ENCODE results near the gene TRPC4.

TRPC4 gene

DNA sequence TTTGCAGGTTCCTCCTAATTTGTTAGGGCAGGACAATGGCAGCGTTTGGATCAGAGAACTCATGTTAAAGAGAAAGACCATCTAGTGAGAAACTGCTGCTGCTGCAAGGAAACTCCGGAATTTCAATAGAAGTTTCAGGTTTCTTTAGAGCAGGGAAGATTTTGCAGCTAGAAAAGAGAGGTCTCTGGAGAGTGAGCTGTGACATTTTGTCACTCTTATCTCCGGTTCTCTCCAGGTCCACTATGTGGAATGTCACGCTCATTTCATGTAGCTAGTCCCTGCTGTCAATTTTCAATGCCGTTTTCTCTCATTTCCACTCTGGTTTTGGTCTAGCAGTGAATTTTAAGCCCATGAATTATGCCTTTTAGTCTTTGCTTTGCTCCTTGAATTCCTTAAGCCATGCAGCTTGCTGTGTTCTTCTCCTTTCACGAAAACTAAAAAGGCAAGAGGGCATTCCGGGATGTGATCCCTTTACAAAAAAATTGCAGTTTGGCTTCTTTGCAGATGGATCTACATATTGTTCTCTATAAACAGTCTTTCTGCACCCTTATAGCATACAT, 224.3 kb downstream of the TRPC4 start:
- TF ChIP-seq, protein P1, sequence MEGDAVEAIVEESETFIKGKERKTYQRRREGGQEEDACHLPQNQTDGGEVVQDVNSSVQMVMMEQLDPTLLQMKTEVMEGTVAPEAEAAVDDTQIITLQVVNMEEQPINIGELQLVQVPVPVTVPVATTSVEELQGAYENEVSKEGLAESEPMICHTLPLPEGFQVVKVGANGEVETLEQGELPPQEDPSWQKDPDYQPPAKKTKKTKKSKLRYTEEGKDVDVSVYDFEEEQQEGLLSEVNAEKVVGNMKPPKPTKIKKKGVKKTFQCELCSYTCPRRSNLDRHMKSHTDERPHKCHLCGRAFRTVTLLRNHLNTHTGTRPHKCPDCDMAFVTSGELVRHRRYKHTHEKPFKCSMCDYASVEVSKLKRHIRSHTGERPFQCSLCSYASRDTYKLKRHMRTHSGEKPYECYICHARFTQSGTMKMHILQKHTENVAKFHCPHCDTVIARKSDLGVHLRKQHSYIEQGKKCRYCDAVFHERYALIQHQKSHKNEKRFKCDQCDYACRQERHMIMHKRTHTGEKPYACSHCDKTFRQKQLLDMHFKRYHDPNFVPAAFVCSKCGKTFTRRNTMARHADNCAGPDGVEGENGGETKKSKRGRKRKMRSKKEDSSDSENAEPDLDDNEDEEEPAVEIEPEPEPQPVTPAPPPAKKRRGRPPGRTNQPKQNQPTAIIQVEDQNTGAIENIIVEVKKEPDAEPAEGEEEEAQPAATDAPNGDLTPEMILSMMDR (IDR thresholded peaks at IDR 0.05; ENCODE audit: extremely low read depth, insufficient read depth, missing control alignments) = no peak
- in situ Hi-C loops (cut with MboI; ENCODE audit: low pct_unique_long_range_greater_than_20kb, low sequenced_read_pairs, unreplicated experiment) = no loop called here
- no peak for DNase-seq (ENCODE audit: low spot score)

DNA sequence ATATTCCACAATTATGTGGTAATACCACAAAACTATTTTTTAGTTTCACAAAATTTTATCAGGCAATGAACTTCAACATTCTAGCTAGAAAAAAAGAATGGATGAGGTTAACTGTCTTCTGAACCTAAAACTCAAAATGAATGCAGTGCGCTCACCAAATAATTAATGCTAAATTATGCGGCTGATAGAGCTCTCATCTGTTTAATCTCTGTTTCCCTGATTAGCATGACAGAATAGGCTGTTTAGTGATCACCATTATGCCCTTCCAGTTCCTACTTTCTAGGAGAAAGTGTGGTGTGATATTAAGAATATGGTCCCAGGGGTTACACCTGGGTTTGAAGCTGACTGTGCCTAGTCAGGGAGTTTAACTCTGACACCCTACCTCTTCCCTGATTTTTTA, 228.2 kb downstream of the TRPC4 start:
- in situ Hi-C loops (cut with MboI; ENCODE audit: low pct_unique_long_range_greater_than_20kb, low sequenced_read_pairs, unreplicated experiment) = no loop called here
- no peak for DNase-seq (ENCODE audit: low spot score)
- TF ChIP-seq, protein P1 (IDR thresholded peaks at IDR 0.05; ENCODE audit: extremely low read depth, insufficient read depth, missing control alignments) = no peak

DNA sequence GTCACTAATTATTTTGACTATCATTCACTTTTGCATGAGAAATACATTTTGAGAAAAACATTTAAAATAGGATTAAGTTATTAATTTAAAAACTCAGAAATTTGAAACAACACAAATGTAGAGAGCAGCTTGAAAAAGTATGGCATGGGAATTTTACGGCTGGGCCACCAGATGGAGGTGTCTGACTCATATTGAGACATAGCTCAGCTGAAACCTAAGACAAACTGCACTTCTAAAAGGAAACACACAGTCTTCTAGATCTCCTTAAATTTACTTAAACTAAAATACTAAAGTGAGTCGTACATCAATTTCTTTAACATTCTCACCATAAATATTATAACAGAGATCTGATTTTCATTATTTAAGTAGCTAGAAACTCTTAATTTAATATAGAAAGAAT, 229.1 kb downstream of the TRPC4 start:
- TF ChIP-seq, protein P1 (IDR thresholded peaks at IDR 0.05; ENCODE audit: extremely low read depth, insufficient read depth, missing control alignments) = no peak
- DNase-seq (ENCODE audit: low spot score) = no peak
- in situ Hi-C loops (cut with MboI; ENCODE audit: low pct_unique_long_range_greater_than_20kb, low sequenced_read_pairs, unreplicated experiment) = no loop called here

DNA sequence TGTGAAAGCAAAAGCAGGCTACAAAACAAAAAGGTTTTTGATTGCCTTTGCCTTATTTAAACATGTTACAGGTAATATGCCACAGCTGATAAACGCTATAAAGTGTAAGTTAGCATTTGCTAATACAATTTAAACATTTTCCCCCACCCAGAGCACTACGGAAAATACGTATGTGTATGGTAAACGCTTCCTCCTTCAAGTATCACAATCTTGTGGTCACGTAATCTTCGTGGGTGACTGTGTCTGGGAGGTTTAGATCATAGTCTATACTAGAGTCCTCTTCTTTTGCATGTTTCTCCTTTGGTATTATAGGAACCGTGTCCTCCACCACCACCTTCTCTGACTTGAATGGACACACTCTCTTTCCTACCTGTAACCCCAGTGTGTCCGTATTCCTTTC, 232.9 kb downstream of the TRPC4 start:
- in situ Hi-C loops (cut with MboI; ENCODE audit: low pct_unique_long_range_greater_than_20kb, low sequenced_read_pairs, unreplicated experiment) = no loop called here
- TF ChIP-seq, protein P1 (IDR thresholded peaks at IDR 0.05; ENCODE audit: extremely low read depth, insufficient read depth, missing control alignments) = no peak
- no peak for DNase-seq (ENCODE audit: low spot score)

DNA sequence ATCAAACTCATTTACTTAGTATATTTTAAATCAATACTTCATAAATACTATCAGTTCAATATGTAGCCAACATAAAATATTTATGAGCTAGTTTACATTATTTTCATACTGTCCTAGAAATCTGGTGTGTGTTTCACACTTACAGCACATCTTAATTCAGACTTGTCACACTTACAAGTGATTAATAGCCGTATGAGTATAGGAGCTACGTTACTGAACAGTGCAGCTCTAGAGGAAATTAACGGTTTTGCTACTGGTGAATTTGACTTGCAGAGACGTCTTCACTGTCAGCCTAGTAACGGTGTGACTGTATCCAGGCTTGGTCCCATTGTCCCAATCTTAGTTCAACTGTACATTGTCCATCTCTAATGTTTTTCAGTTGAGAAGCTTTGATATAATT, 237.3 kb downstream of the TRPC4 start:
- in situ Hi-C loops (cut with MboI; ENCODE audit: low pct_unique_long_range_greater_than_20kb, low sequenced_read_pairs, unreplicated experiment) = no loop called here
- no peak for DNase-seq (ENCODE audit: low spot score)
- TF ChIP-seq, protein P1 (IDR thresholded peaks at IDR 0.05; ENCODE audit: extremely low read depth, insufficient read depth, missing control alignments) = no peak

DNA sequence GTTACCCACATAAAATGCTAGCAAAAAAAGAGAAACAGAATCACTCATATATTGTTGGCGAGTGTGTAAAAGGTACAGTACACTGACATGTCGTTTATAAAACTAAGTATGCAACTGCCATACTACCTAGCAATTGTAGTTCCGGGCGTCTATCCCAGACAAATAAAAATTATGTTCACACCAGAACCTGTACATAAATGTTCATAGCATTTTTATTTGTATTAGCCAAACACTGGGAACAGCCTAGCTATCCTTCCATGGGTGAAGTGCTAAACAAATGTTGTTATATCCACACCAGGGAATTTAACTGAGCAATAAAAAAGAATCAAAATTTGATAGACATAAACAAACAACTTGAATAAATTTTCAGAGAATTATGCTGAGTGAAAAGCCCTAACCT, 242.1 kb downstream of the TRPC4 start:
- no peak for DNase-seq (ENCODE audit: low spot score)
- TF ChIP-seq, protein P1 (IDR thresholded peaks at IDR 0.05; ENCODE audit: extremely low read depth, insufficient read depth, missing control alignments) = no peak
- in situ Hi-C loops (cut with MboI; ENCODE audit: low pct_unique_long_range_greater_than_20kb, low sequenced_read_pairs, unreplicated experiment) = no loop called here
